Ascending aorta (tissue), 2 donors: Measurements from ENCODE around the gene PNMA8A. TPM values are rescaled to one million over a fixed set of nuclear protein-coding genes. Genes with fewer than 3 reads are reported as not detected.

Experiments used
- DNase-seq, 2 donors: peaks; one replicate each; pipeline ENCODE4 v3.0.0-alpha.2; 2019; ENCODE audit warnings: low spot score in 2 of 2
- H3K27ac ChIP-seq, 2 donors: fragments of 200-600 bp; sonication (generic); one replicate each; pipeline ENCODE4 v1.5.1; 2016 to 2017; ENCODE audit warnings: mild to moderate bottlenecking in 1 of 2
- H3K27me3 ChIP-seq: fragments of 200-600 bp; sonication (generic); one replicate; pipeline ENCODE4 v1.5.1; 2017
- H3K36me3 ChIP-seq, 2 donors: fragments of 200-600 bp; sonication (generic); one replicate each; pipeline ENCODE4 v1.5.1; 2016
- H3K4me1 ChIP-seq, 2 donors: fragments of 200-600 bp; sonication (generic); one replicate each; pipeline ENCODE4 v1.5.1; 2016 to 2017; ENCODE audit warnings: mild to moderate bottlenecking in 1 of 2
- H3K4me3 ChIP-seq, 2 donors: fragments of 200-600 bp; sonication (generic); one replicate each; pipeline ENCODE4 v1.5.1; 2016 to 2017; ENCODE audit warnings: mild to moderate bottlenecking in 1 of 2
- H3K9me3 ChIP-seq, 2 donors: fragments of 200-600 bp; sonication (generic); one replicate each; pipeline ENCODE4 v1.5.1; 2016
- intact Hi-C: fragments of 100-400 bp; cut with DNase I; formaldehyde crosslinking; loops from one replicate; pipeline ENCODE4 v1.15.1; 2023
- total RNA-seq: library from RNA; depleted of rRNA; stranded (reverse); fragments of >200 nt; gene quantifications from one replicate; pipeline ENCODE4 v1.1.0, GENCODE V29; 2016
- TF ChIP-seq, protein P1 (sequence below), 3 experiments: fragments of 200-600 bp in 2 of 3; fragments of 450-650 bp in 1 of 3; sonication (generic) in 2 of 3; IDR thresholded peaks; one replicate each; pipeline ENCODE4 v1.5.1; 2016 to 2019; ENCODE audit warnings: antibody characterized with exemption in 3 of 3, mild to moderate bottlenecking in 1 of 3, moderate library complexity in 1 of 3

The PNMA8A gene, protein sequence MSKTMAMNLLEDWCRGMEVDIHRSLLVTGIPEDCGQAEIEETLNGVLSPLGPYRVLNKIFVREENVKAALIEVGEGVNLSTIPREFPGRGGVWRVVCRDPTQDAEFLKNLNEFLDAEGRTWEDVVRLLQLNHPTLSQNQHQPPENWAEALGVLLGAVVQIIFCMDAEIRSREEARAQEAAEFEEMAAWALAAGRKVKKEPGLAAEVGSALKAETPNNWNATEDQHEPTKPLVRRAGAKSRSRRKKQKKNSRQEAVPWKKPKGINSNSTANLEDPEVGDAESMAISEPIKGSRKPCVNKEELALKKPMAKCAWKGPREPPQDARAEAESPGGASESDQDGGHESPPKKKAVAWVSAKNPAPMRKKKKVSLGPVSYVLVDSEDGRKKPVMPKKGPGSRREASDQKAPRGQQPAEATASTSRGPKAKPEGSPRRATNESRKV
- 0.53 TPM for total RNA-seq

DNA sequence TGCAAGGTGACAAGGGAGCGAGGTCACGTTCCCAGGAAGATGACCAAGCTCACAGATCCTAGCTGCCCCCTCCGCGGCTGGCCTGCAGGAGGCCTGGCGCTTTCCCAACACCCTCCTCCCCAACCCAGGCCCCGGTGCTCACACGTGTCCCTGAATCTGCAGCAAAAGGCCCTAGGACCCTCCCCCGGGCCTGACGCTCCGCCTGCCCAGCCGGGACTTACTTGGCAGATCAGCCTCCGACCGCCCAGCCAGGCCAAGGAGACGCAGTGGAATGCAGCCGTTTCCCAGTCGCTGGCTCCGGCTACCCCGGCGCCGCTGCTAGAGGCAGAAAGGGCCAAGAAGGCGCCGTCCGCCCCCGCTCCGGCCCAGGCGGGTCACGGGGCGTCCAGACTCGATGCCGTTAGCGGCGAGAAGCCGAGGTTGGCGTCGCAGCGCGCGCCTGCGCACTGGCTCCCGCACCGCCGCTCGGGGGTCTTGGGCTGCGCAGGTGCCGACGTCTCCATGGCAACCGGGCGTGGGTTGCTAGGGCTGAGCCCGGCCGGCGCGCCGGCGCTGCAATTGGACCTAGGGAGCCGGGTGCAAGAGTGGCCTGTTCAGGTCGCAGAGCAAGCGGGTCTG is at the start of gene PNMA8A:
Gene PNMA8A, minus strand, starts transcription at position 448 of the 618 bp plus-strand sequence. CDS start 528 bp downstream, outside the sequence.
- H3K4me3 ChIP-seq, result peak within 1 kb of the TSS; percentile 56 to 61
- intact Hi-C loops, result loop anchor here (5.0 kb wide), 1 partner anchor 59 kb away; the partner anchor contains the start of gene CCDC8
- peak; percentile 55 to 93 for DNase-seq

DNA sequence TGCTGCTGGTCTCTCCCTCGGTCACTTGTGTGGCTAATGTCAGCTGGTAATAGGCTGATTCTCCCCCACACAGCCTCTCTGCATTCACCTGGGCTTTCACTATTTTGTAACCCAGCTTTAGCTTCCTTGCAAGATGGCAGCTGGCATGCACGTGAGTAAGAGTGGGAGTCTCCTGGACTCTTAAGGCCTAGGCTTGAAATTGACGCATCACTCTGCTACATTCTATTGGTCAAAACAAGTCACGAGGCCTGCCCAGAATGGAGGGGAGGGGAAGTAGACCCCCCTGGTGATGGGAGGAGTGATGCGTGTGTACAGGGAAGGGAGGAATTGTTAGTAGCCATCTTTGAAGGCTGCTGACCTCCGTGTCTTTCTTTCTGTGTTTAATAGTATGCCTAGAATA is 49.3 kb upstream of the PNMA8A start:
- Histone ChIP-seq H3K27me3 (no peaks in the 10 kb centered on the region), H3K4me1 (no peaks in the 10 kb centered on the region), H3K9me3 (no peaks in the 10 kb centered on the region), H3K27ac (no peak overlapping the region), H3K36me3 (no peaks in the 10 kb centered on the region), H3K4me3 (no peak overlapping the region)
- intact Hi-C loops, result no loop called here
- no peak for DNase-seq
- TF ChIP-seq, protein P1, sequence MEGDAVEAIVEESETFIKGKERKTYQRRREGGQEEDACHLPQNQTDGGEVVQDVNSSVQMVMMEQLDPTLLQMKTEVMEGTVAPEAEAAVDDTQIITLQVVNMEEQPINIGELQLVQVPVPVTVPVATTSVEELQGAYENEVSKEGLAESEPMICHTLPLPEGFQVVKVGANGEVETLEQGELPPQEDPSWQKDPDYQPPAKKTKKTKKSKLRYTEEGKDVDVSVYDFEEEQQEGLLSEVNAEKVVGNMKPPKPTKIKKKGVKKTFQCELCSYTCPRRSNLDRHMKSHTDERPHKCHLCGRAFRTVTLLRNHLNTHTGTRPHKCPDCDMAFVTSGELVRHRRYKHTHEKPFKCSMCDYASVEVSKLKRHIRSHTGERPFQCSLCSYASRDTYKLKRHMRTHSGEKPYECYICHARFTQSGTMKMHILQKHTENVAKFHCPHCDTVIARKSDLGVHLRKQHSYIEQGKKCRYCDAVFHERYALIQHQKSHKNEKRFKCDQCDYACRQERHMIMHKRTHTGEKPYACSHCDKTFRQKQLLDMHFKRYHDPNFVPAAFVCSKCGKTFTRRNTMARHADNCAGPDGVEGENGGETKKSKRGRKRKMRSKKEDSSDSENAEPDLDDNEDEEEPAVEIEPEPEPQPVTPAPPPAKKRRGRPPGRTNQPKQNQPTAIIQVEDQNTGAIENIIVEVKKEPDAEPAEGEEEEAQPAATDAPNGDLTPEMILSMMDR (IDR thresholded peaks at IDR 0.05), result no peak

More for the DNA sequence above, at the start of gene PNMA8A:
- Histone ChIP-seq H3K27ac (peak within 1 kb of the TSS; percentile 94 to 96), H3K4me1 (peaks cover 8 to 45% of the 10 kb centered on the region in 2 donors), H3K36me3 (no peaks in the 10 kb centered on the region), H3K27me3 (no peaks in the 10 kb centered on the region), H3K9me3 (no peaks in the 10 kb centered on the region)
- TF ChIP-seq, protein P1 (IDR thresholded peaks at IDR 0.05), result peak in 1 of 3 experiments; percentile 14

DNA sequence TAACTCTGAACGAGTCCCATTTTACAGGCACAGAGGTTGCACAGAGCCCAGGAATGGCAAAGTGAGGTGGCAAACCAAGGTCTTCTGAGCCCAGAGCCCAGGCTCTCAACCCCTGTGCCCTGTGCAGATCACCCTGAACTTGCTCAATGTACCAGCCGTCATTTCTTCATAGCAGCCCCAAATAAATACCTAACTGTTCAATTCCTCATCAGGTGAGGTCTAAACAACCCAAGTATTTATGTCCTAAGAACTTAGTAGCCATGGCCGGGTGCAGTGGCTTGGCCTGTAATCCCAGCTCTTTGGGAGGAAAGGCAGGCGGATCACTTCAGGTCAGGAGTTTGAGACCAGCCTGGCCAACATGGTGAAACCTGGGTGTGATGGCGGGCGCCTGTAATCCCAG is 46.1 kb upstream of the PNMA8A start:
- H3K4me1 ChIP-seq, result peaks cover 3 to 10% of the 10 kb centered on the region in 2 donors
- H3K36me3 ChIP-seq, result no peaks in the 10 kb centered on the region
- H3K9me3 ChIP-seq, result no peaks in the 10 kb centered on the region
- no peak overlapping the region for H3K4me3 ChIP-seq
- no peaks in the 10 kb centered on the region for H3K27me3 ChIP-seq
- intact Hi-C loops, result no loop called here
- no peak overlapping the region for H3K27ac ChIP-seq
- no peak for DNase-seq
- TF ChIP-seq, protein P1 (IDR thresholded peaks at IDR 0.05), result no peak

DNA sequence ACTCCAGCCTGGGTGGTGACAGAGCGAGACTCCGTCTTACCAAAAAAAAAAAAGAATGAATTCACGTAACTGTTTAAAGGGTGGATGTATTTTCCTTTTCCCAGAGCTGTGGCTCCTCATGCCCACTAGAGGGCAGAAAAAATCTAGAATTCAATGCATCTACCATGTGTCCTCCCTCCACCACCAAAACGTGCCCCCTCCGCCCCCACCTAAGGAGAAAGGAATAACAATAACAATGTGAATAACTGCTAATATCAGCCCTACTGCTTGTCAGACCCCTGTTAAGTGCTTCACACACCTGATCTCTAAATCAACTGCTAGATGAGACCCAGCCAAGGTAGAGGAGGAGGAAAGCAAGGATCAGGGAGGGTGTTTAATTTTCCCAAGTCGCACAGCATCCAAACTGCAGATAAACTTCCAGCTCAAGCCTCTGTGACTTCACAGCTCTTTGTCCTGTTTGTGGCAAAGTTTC is 44.6 kb upstream of the PNMA8A start:
- intact Hi-C loops, result no loop called here
- Histone ChIP-seq H3K9me3 (peaks cover 0 to 6% of the 10 kb centered on the region in 2 donors), H3K4me1 (peaks cover 3 to 10% of the 10 kb centered on the region in 2 donors), H3K36me3 (no peaks in the 10 kb centered on the region), H3K4me3 (no peak overlapping the region), H3K27me3 (no peaks in the 10 kb centered on the region), H3K27ac (no peak overlapping the region)
- DNase-seq, result no peak
- TF ChIP-seq, protein P1 (IDR thresholded peaks at IDR 0.05), result peak; percentile 54 to 70 (median 57)

DNA sequence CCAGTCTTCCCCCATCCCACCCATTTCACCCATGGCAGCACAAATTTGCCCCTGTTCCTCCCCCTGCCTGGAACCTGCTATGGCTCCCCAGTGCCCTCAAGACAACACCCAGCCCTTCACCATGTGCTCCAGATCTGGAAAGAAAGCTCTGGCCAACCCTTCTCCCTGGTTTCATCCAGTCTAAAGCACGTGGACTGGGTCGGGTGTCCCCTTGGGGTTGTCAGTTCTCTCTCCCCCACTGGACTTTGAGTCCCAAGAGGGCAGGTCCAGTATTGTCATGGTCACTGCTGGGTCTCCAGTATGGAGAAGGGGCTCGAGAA is 43.9 kb upstream of the PNMA8A start:
- Histone ChIP-seq H3K27me3 (no peaks in the 10 kb centered on the region), H3K27ac (no peak overlapping the region), H3K4me1 (peaks cover 3 to 10% of the 10 kb centered on the region in 2 donors), H3K36me3 (no peaks in the 10 kb centered on the region), H3K9me3 (peaks cover 0 to 6% of the 10 kb centered on the region in 2 donors), H3K4me3 (no peak overlapping the region)
- TF ChIP-seq, protein P1 (IDR thresholded peaks at IDR 0.05), result no peak
- DNase-seq, result no peak
- intact Hi-C loops, result no loop called here
